HCT116 (cell line): Measurements from ENCODE around the gene TSHZ1.

Source experiments
- CBX3 ChIP-seq: IDR thresholded peaks from 2 replicates; pipeline ENCODE4 v1.6.1; 2012; ENCODE audit warnings: low read depth
- EZH2 ChIP-seq: fragments of 200-600 bp; sonication (generic); IDR thresholded peaks from 2 replicates; pipeline ENCODE4 v1.6.1; 2017; ENCODE audit warnings: antibody characterized with exemption, mixed run types
- FOSL1 ChIP-seq: IDR thresholded peaks from 2 replicates; pipeline ENCODE4 v1.6.1; 2012; ENCODE audit warnings: low read depth
- POLR2A ChIP-seq: IDR thresholded peaks from 2 replicates; pipeline ENCODE4 v1.7.0; 2011; ENCODE audit warnings: borderline replicate concordance; ENCODE audit not compliant: insufficient read depth, insufficient read length; ENCODE audit errors: extremely low read depth
- RAD21 ChIP-seq: IDR thresholded peaks from 2 replicates; pipeline ENCODE4 v1.6.1; 2012; ENCODE audit warnings: low read depth, mild to moderate bottlenecking
- YY1 ChIP-seq: IDR thresholded peaks from 2 replicates; pipeline ENCODE4 v1.6.1; 2011; ENCODE audit warnings: low read length, low read depth, moderate library complexity, mild to moderate bottlenecking; ENCODE audit not compliant: insufficient replicate concordance; ENCODE audit errors: extremely low read depth
- TF ChIP-seq, protein P1 (sequence below), 3 experiments: fragments of 200-600 bp in 1 of 3; sonication (generic) in 1 of 3; IDR thresholded peaks in 2 of 3; conservative IDR thresholded peaks in 1 of 3; 2 replicates each; pipeline ENCODE4 v1.5.1; 2012 to 2017; ENCODE audit warnings: low read depth in 2 of 3, low read length in 2 of 3, antibody characterized with exemption in 1 of 3, borderline replicate concordance in 1 of 3, control low read depth in 1 of 3, mild to moderate bottlenecking in 1 of 3, mixed read lengths in 1 of 3, mixed run types in 1 of 3, moderate library complexity in 1 of 3; ENCODE audit not compliant: insufficient read depth in 1 of 3
- TF ChIP-seq, protein P2 (sequence below): IDR thresholded peaks from 2 replicates; pipeline ENCODE4 v1.6.1; 2012
- TF ChIP-seq, protein P3 (sequence below): IDR thresholded peaks from 2 replicates; pipeline ENCODE4 v1.6.1; 2012
- TF ChIP-seq, protein P4 (sequence below): IDR thresholded peaks from 2 replicates; pipeline ENCODE4 v1.6.1; 2011; ENCODE audit warnings: mild to moderate bottlenecking, low read length, moderate library complexity; ENCODE audit not compliant: insufficient replicate concordance; ENCODE audit errors: extremely low read depth
- TF ChIP-seq, protein P5 (sequence below): IDR thresholded peaks from 2 replicates; pipeline ENCODE4 v1.6.1; 2012; ENCODE audit warnings: low read depth

DNA sequence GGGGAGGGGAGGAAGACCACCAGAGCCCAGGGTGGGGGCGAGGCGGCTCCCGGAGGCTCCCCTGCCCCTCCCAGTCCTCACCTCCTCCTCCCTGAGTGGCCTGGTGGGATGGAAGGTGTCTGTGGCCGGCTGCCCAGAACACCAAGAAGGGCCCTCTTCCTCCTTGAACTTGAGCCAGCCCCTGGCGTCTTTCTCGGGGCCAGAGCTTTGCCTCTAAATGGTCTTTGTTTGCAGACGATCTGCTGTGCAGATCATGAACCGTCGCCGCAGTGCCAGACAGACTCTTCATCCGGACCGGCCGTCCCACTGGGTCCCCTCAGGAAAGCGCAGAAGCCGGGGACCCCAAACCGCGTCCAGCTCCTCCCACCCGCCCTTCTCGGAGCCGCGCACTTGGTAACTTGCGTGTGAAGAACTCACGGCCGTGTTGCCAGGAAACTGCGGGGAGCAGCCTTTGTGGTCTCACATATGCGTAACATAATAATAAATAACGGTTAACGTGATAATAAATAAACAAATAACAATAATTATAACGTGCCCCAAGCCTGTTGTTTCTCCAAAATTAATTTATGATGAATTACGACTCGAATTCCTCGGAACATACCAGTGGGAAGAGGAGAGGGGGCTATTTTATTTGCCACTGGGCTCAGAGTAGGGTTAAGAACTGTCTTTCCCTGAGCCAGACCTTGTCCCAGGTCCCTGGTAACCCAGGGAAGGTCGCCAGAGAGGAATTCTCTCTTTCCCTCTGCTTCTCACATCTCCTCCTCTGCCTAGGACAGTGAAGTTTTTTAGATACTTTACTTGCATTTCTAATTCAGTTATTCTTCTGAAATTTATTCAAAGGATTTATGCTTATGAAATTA, 42.6 kb upstream of the TSHZ1 start:
- TF ChIP-seq FOSL1 (no peak), CBX3 (no peak), POLR2A (no peak), RAD21 (no peak), EZH2 (no peak), YY1 (no peak)
- TF ChIP-seq, protein P1, sequence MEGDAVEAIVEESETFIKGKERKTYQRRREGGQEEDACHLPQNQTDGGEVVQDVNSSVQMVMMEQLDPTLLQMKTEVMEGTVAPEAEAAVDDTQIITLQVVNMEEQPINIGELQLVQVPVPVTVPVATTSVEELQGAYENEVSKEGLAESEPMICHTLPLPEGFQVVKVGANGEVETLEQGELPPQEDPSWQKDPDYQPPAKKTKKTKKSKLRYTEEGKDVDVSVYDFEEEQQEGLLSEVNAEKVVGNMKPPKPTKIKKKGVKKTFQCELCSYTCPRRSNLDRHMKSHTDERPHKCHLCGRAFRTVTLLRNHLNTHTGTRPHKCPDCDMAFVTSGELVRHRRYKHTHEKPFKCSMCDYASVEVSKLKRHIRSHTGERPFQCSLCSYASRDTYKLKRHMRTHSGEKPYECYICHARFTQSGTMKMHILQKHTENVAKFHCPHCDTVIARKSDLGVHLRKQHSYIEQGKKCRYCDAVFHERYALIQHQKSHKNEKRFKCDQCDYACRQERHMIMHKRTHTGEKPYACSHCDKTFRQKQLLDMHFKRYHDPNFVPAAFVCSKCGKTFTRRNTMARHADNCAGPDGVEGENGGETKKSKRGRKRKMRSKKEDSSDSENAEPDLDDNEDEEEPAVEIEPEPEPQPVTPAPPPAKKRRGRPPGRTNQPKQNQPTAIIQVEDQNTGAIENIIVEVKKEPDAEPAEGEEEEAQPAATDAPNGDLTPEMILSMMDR (IDR thresholded peaks at IDR 0.05 in 2 of 3, conservative IDR thresholded peaks at IDR 0.05 in 1 of 3; ENCODE audit: borderline replicate concordance in 1 of 3, insufficient read depth in 1 of 3, low read depth in 2 of 3, low read length in 2 of 3), result no peak
- TF ChIP-seq, protein P2, sequence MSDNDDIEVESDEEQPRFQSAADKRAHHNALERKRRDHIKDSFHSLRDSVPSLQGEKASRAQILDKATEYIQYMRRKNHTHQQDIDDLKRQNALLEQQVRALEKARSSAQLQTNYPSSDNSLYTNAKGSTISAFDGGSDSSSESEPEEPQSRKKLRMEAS, result no peak
- TF ChIP-seq, protein P3, sequence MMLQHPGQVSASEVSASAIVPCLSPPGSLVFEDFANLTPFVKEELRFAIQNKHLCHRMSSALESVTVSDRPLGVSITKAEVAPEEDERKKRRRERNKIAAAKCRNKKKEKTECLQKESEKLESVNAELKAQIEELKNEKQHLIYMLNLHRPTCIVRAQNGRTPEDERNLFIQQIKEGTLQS, result no peak
- TF ChIP-seq, protein P4, sequence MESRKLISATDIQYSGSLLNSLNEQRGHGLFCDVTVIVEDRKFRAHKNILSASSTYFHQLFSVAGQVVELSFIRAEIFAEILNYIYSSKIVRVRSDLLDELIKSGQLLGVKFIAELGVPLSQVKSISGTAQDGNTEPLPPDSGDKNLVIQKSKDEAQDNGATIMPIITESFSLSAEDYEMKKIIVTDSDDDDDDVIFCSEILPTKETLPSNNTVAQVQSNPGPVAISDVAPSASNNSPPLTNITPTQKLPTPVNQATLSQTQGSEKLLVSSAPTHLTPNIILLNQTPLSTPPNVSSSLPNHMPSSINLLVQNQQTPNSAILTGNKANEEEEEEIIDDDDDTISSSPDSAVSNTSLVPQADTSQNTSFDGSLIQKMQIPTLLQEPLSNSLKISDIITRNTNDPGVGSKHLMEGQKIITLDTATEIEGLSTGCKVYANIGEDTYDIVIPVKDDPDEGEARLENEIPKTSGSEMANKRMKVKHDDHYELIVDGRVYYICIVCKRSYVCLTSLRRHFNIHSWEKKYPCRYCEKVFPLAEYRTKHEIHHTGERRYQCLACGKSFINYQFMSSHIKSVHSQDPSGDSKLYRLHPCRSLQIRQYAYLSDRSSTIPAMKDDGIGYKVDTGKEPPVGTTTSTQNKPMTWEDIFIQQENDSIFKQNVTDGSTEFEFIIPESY, result no peak
- TF ChIP-seq, protein P5, sequence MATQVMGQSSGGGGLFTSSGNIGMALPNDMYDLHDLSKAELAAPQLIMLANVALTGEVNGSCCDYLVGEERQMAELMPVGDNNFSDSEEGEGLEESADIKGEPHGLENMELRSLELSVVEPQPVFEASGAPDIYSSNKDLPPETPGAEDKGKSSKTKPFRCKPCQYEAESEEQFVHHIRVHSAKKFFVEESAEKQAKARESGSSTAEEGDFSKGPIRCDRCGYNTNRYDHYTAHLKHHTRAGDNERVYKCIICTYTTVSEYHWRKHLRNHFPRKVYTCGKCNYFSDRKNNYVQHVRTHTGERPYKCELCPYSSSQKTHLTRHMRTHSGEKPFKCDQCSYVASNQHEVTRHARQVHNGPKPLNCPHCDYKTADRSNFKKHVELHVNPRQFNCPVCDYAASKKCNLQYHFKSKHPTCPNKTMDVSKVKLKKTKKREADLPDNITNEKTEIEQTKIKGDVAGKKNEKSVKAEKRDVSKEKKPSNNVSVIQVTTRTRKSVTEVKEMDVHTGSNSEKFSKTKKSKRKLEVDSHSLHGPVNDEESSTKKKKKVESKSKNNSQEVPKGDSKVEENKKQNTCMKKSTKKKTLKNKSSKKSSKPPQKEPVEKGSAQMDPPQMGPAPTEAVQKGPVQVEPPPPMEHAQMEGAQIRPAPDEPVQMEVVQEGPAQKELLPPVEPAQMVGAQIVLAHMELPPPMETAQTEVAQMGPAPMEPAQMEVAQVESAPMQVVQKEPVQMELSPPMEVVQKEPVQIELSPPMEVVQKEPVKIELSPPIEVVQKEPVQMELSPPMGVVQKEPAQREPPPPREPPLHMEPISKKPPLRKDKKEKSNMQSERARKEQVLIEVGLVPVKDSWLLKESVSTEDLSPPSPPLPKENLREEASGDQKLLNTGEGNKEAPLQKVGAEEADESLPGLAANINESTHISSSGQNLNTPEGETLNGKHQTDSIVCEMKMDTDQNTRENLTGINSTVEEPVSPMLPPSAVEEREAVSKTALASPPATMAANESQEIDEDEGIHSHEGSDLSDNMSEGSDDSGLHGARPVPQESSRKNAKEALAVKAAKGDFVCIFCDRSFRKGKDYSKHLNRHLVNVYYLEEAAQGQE, result no peak
